ENCODE measurements around the gene AATK. TPM values are rescaled to one million over a fixed set of nuclear protein-coding genes. Genes with fewer than 3 reads are reported as not detected.
A peak's percentile ranks its signal among the peaks of the same experiment; 100 is the strongest.

Gene AATK
- total RNA-seq, 2 donors from 2014 or later, result 1.2 to 2.4 TPM

DNA sequence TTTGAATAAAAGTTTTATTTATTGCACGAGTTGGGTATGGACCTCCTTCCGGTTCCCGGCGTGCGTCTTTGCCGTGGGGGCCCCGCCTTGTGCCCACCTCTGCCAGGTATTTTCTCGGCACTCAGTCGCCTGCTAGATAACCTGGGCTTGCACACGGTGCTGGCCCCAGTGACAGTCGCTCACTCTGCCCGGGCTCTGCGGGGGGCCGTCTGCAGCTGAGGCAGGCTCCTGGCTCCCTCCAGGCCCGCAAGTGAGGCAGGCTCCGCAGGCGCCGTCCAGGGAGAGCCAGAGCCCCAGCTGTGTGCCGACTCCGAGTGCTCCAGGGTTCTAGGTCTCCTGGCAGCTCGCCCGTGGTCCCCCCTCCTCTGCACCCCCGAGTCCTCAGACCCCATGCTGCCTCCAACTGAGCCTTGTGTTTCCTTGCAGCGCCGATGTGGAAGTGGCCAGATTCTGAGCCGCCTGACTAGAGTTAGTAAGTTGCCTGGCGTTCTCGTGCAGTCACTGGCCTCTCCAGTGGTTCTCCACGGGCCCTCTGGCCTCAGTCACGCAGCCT lies 55.5 kb downstream of the AATK start:
- Mint-ChIP-seq H3K4me1 (no peaks in the 10 kb centered on the region), H3K9me3 (no peaks in the 10 kb centered on the region), H3K27ac (no peak overlapping the region), H3K27me3 (no peaks in the 10 kb centered on the region), H3K4me3 (no peak overlapping the region), H3K36me3 (ENCODE audit: low read depth) (no peaks in the 10 kb centered on the region)
- ATAC-seq (replicated peaks), result no peak

DNA sequence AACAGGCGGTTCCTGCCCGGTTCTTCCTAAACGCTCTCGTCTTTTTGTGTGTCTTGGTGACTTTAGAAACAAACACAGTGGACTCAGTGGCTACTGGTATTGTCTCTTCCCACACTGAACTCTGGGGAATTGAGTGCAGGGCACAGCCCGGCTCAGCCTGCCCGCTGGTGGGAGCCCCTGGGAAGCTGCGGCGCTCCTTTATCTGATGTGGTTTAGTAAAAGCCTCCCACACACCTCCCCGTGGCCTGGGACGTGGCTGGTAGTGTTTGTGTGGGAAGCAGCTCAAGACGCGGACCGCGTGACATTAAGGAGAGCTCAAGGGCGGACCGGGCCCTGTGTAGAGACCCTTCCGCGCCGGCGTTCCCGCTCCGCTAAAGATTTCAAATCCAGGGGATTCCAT lies 56.1 kb downstream of the AATK start:
- H3K4me1 Mint-ChIP-seq, result no peaks in the 10 kb centered on the region
- ATAC-seq (replicated peaks), result no peak
- no peaks in the 10 kb centered on the region for H3K9me3 Mint-ChIP-seq
- no peak overlapping the region for H3K4me3 Mint-ChIP-seq
- no peak overlapping the region for H3K27ac Mint-ChIP-seq
- no peaks in the 10 kb centered on the region for H3K36me3 Mint-ChIP-seq (ENCODE audit: low read depth)
- no peaks in the 10 kb centered on the region for H3K27me3 Mint-ChIP-seq

GRCh38 chr17:81108220-81108619 lies 57.8 kb downstream of the AATK start:
- Mint-ChIP-seq H3K4me1 (no peaks in the 10 kb centered on the region), H3K4me3 (no peak overlapping the region), H3K9me3 (no peaks in the 10 kb centered on the region), H3K27ac (no peak overlapping the region), H3K27me3 (no peaks in the 10 kb centered on the region), H3K36me3 (ENCODE audit: low read depth) (no peaks in the 10 kb centered on the region)
- no peak for ATAC-seq (replicated peaks)

- no peak overlapping the region for H3K27ac Mint-ChIP-seq
- no peaks in the 10 kb centered on the region for H3K4me1 Mint-ChIP-seq
- H3K36me3 Mint-ChIP-seq (ENCODE audit: low read depth), result no peaks in the 10 kb centered on the region
- no peaks in the 10 kb centered on the region for H3K27me3 Mint-ChIP-seq
- no peak for ATAC-seq (replicated peaks)
- H3K9me3 Mint-ChIP-seq, result no peaks in the 10 kb centered on the region
- H3K4me3 Mint-ChIP-seq, result no peak overlapping the region
Observed at GRCh38 chr17:81106716-81107115, 59.3 kb downstream of the AATK start.

- H3K27ac Mint-ChIP-seq, result no peak overlapping the region
- no peaks in the 10 kb centered on the region for H3K4me1 Mint-ChIP-seq
- no peak for ATAC-seq (replicated peaks)
- H3K9me3 Mint-ChIP-seq, result no peaks in the 10 kb centered on the region
- no peaks in the 10 kb centered on the region for H3K27me3 Mint-ChIP-seq
- no peaks in the 10 kb centered on the region for H3K36me3 Mint-ChIP-seq (ENCODE audit: low read depth)
- no peak overlapping the region for H3K4me3 Mint-ChIP-seq
Observed at GRCh38 chr17:81103379-81103778, 62.6 kb downstream of the AATK start.

DNA sequence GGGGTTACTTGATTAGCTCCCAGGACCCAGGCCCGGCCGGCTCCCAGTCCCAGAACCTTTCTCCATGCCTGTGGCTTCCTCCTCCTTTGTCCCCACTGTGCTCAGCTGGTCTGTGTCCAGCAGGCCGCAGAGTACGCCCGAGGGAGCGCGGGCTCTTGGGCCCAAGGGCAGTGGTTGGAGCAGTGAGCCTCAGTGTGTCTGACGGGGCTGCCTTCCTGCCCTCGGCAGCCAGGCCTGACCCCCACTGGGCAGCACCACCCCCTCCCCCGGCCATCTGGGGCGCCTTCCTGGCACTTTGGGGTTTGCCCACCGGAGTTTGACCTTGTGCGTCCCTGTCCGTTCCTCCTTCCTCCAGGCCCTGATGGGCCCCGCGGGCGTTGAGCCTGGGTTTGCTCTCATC lies 63.2 kb downstream of the AATK start:
- ATAC-seq (replicated peaks), result no peak
- H3K27ac Mint-ChIP-seq, result no peak overlapping the region
- no peaks in the 10 kb centered on the region for H3K27me3 Mint-ChIP-seq
- no peaks in the 10 kb centered on the region for H3K9me3 Mint-ChIP-seq
- H3K36me3 Mint-ChIP-seq (ENCODE audit: low read depth), result no peaks in the 10 kb centered on the region
- no peaks in the 10 kb centered on the region for H3K4me1 Mint-ChIP-seq
- H3K4me3 Mint-ChIP-seq, result no peak overlapping the region

GRCh38 chr17:81102352-81102751 lies 63.7 kb downstream of the AATK start:
- H3K4me3 Mint-ChIP-seq, result no peak overlapping the region
- H3K9me3 Mint-ChIP-seq, result no peaks in the 10 kb centered on the region
- H3K4me1 Mint-ChIP-seq, result no peaks in the 10 kb centered on the region
- H3K27me3 Mint-ChIP-seq, result no peaks in the 10 kb centered on the region
- no peak overlapping the region for H3K27ac Mint-ChIP-seq
- no peaks in the 10 kb centered on the region for H3K36me3 Mint-ChIP-seq (ENCODE audit: low read depth)
- no peak for ATAC-seq (replicated peaks)

- Mint-ChIP-seq H3K4me1 (no peaks in the 10 kb centered on the region), H3K36me3 (ENCODE audit: low read depth) (no peaks in the 10 kb centered on the region), H3K9me3 (no peaks in the 10 kb centered on the region), H3K27me3 (no peaks in the 10 kb centered on the region), H3K4me3 (no peak overlapping the region), H3K27ac (no peak overlapping the region)
- ATAC-seq (replicated peaks), result peak; percentile 93
Observed at GRCh38 chr17:81101614-81102306, 64.3 kb downstream of the AATK start.

DNA sequence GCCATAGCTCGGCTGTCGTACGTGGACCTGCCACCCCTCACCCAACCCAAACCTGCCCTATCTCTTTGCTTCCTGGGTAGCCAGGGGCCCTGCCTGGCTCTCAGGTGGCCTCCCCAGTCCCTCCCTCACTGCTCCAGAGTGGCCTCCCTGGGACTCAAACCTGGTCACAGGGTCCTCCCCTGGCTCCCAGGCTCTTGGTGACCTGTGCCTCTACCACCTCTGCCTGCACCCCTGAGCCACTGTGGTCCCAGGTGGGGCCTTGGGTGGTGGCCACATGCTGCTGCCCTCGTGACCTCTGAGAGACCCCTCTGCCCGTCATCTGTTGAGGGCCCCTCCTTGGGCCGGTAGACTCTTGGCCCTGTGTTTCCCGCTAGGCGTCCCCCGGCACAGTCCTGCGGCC lies 65.4 kb downstream of the AATK start:
- H3K27me3 Mint-ChIP-seq, result no peaks in the 10 kb centered on the region
- H3K36me3 Mint-ChIP-seq (ENCODE audit: low read depth), result no peaks in the 10 kb centered on the region
- no peak overlapping the region for H3K4me3 Mint-ChIP-seq
- H3K27ac Mint-ChIP-seq, result no peak overlapping the region
- no peak for ATAC-seq (replicated peaks)
- no peaks in the 10 kb centered on the region for H3K9me3 Mint-ChIP-seq
- peaks cover 2% of the 10 kb centered on the region for H3K4me1 Mint-ChIP-seq

- no peak for ATAC-seq (replicated peaks)
- H3K27ac Mint-ChIP-seq, result no peak overlapping the region
- no peak overlapping the region for H3K4me3 Mint-ChIP-seq
- H3K9me3 Mint-ChIP-seq, result no peaks in the 10 kb centered on the region
- H3K27me3 Mint-ChIP-seq, result no peaks in the 10 kb centered on the region
- H3K4me1 Mint-ChIP-seq, result peaks cover 6% of the 10 kb centered on the region
- no peaks in the 10 kb centered on the region for H3K36me3 Mint-ChIP-seq (ENCODE audit: low read depth)
Observed at GRCh38 chr17:81099888-81100287, 66.1 kb downstream of the AATK start.

DNA sequence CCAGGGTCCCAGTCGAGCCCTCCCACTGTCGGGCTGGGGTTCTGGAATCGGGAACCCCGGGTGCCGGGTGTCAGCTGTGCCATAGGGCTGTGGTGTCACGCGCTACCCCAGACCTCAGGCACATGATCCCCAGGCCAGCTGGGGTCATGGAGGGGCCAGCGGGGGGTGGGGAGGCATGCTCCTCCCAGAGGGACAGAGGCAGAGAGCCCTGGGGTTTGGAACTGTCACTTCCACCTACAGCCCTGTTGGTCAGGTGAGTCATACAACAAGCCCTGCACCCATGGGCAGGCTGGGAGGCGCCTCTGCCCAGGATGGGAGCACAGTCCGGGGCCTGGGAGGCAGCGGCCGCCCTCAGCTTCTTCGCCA lies 68.1 kb downstream of the AATK start:
- H3K4me1 Mint-ChIP-seq, result peaks cover 15% of the 10 kb centered on the region
- H3K36me3 Mint-ChIP-seq (ENCODE audit: low read depth), result no peaks in the 10 kb centered on the region
- ATAC-seq (replicated peaks), result peak; percentile 23
- no peaks in the 10 kb centered on the region for H3K27me3 Mint-ChIP-seq
- no peak overlapping the region for H3K27ac Mint-ChIP-seq
- H3K4me3 Mint-ChIP-seq, result peak overlapping the region; percentile 68
- H3K9me3 Mint-ChIP-seq, result no peaks in the 10 kb centered on the region

DNA sequence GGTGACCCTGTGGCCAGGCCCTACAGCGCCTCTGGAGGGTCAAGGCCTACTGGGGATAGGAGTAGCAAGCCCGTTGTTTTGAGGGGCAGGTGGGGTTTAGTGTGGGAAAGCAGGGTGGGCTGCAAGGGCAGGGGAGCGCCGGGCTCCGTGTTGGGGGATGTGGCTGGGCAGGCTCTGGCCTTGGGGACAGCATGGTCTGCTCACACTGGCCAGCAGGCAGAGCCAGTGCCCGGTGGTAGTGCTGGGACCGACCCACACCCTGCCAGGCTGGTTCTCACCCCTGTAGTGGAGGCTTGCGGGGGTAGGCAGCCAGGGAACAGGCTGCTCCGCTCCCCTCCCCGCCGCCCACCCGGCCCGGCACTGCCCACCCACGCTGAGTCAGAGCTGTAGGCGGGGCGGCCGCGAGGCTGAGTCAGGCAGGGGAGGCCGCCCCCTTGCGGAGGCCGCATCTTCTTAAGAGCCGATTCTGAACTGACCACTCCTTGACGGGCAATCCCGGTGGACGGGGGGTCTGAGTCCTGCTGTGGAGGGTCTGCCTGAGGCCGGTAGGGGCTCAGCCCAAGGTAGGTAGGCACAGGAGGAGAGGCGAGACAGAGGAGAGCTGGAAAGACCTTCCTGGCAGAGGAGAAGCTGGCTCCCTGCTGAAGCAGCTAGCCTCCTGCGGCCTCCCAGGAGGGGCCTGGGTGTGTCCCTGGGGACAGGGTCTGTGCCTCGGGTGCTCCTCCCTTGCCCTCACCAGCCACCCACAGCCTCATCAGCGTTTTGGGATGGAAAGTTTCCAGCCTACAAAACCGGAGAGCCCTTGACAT lies 68.7 kb downstream of the AATK start:
- H3K27ac Mint-ChIP-seq, result peak overlapping the region; percentile 26
- ATAC-seq (replicated peaks), result no peak

GRCh38 chr17:81096741-81097133 lies 69.3 kb downstream of the AATK start:
- H3K36me3 Mint-ChIP-seq (ENCODE audit: low read depth), result no peaks in the 10 kb centered on the region
- peak overlapping the region; percentile 68 for H3K4me3 Mint-ChIP-seq
- H3K9me3 Mint-ChIP-seq, result no peaks in the 10 kb centered on the region
- ATAC-seq (replicated peaks), result no peak
- H3K27ac Mint-ChIP-seq, result peak overlapping the region; percentile 26
- peaks cover 15% of the 10 kb centered on the region for H3K4me1 Mint-ChIP-seq
- no peaks in the 10 kb centered on the region for H3K27me3 Mint-ChIP-seq

More for the DNA sequence above, 68.7 kb downstream of the AATK start:
- peak overlapping the region; percentile 68 for H3K4me3 Mint-ChIP-seq
- no peaks in the 10 kb centered on the region for H3K9me3 Mint-ChIP-seq
- H3K27me3 Mint-ChIP-seq, result no peaks in the 10 kb centered on the region
- H3K36me3 Mint-ChIP-seq (ENCODE audit: low read depth), result no peaks in the 10 kb centered on the region
- peaks cover 15% of the 10 kb centered on the region for H3K4me1 Mint-ChIP-seq

GRCh38 chr17:81095383-81095762 lies 70.6 kb downstream of the AATK start:
- Mint-ChIP-seq H3K4me1 (peaks cover 15% of the 10 kb centered on the region), H3K36me3 (ENCODE audit: low read depth) (no peaks in the 10 kb centered on the region), H3K4me3 (peak overlapping the region; percentile 68), H3K27me3 (no peaks in the 10 kb centered on the region), H3K27ac (peak overlapping the region; percentile 90), H3K9me3 (no peaks in the 10 kb centered on the region)
- peak; percentile 64 for ATAC-seq (replicated peaks)

All from activated T-helper 17 cell treated with anti-CD3 and anti-CD28 coated beads, Interleukin-2, amount 50 U/mL, for 72 hours (primary cell).